Mammary epithelial cell (primary cell): Measurements from ENCODE around the gene KLHL6.

Source experiments
- CTCF ChIP-seq, 2 donors: IDR thresholded peaks in 1 of 2; conservative IDR thresholded peaks in 1 of 2; 2 replicates each; pipeline ENCODE4 v1.5.1; 2011 to 2012; ENCODE audit warnings: inconsistent platforms in 2 of 2, low read length in 2 of 2, mild to moderate bottlenecking in 2 of 2, control low read depth in 1 of 2, low read depth in 1 of 2; ENCODE audit not compliant: insufficient read depth in 1 of 2; ENCODE audit errors: extremely low read depth in 1 of 2
- EZH2 ChIP-seq: IDR thresholded peaks from 2 replicates; pipeline ENCODE4 v1.6.1; 2012; ENCODE audit warnings: low read length, inconsistent platforms, borderline replicate concordance

- no peak for TF ChIP-seq CTCF (conservative IDR thresholded peaks at IDR 0.05 in 1 of 2, IDR thresholded peaks at IDR 0.05 in 1 of 2; ENCODE audit: extremely low read depth in 1 of 2, insufficient read depth in 1 of 2, low read depth in 1 of 2, low read length in 2 of 2)
- TF ChIP-seq EZH2 = no peak
These were observed 25.8 kb downstream of the KLHL6 start for GRCh38 chr3:183529717-183530116.
